ENCODE data around the gene GALNT7. TPM values are rescaled to one million over a fixed set of nuclear protein-coding genes. Genes with fewer than 3 reads are reported as not detected.

Gene GALNT7
- total and polyA plus RNA-seq, 2 of the 13 experiments (the other 11 are each of a cell fraction or from before 2014, with no cell fraction given): 0.08 to 0.13 TPM

- 0 out of 2 replicates have a peak, but pooled peaks have one; percentile 26 for TF ChIP-seq ZNF670 (CRISPR knock-in tag; IDR thresholded peaks at IDR 0.05; ENCODE audit: borderline replicate concordance)
- TF ChIP-seq ZNF333 (CRISPR knock-in tag; IDR thresholded peaks at IDR 0.05; ENCODE audit: borderline replicate concordance): no peak
- 0 out of 2 replicates have a peak, but pooled peaks have one; percentile 75 for TF ChIP-seq ZNF224 (CRISPR knock-in tag; IDR thresholded peaks at IDR 0.05)
- peak; percentile 90 for TF ChIP-seq YEATS4 (CRISPR knock-in tag; IDR thresholded peaks at IDR 0.05; ENCODE audit: borderline replicate concordance)
- TF ChIP-seq GMEB1 (CRISPR knock-in tag; IDR thresholded peaks at IDR 0.05; ENCODE audit: borderline replicate concordance): peak; percentile 71; the same call in 1 of the 2 replicates
- TF ChIP-seq ZNF414 (CRISPR knock-in tag; IDR thresholded peaks at IDR 0.05): no peak
- TF ChIP-seq ZMAT3 (CRISPR knock-in tag; conservative IDR thresholded peaks at IDR 0.05): 0 out of 2 replicates have a peak, but pooled peaks have one; percentile 41
- TF ChIP-seq PCBP1 (IDR thresholded peaks at IDR 0.05; ENCODE audit: borderline replicate concordance, low read depth, low read length): no peak
- TF ChIP-seq HMG20B (CRISPR knock-in tag; conservative IDR thresholded peaks at IDR 0.05): 0 out of 2 replicates have a peak, but pooled peaks have one; percentile 21
- no peak for TF ChIP-seq ZFP82 (CRISPR knock-in tag; IDR thresholded peaks at IDR 0.05; ENCODE audit: borderline replicate concordance)
- peak; percentile 95 for TF ChIP-seq POGK (CRISPR knock-in tag; conservative IDR thresholded peaks at IDR 0.05)
- no peak for TF ChIP-seq ZSCAN12 (CRISPR knock-in tag; IDR thresholded peaks at IDR 0.05)
- no peak for TF ChIP-seq ZNF326 (CRISPR knock-in tag; IDR thresholded peaks at IDR 0.05; ENCODE audit: borderline replicate concordance)
- TF ChIP-seq MLX (CRISPR knock-in tag; IDR thresholded peaks at IDR 0.05): no peak
- peak; percentile 55; the same call in 1 of the 2 replicates for TF ChIP-seq HDAC1 (CRISPR knock-in tag; IDR thresholded peaks at IDR 0.05)
- 0 out of 2 replicates have a peak, but pooled peaks have one; percentile 23 for TF ChIP-seq MTA3 (CRISPR knock-in tag; IDR thresholded peaks at IDR 0.05)
- TF ChIP-seq BCL6 (CRISPR knock-in tag; IDR thresholded peaks at IDR 0.05): no peak; the same call in 1 of the 2 replicates
- TF ChIP-seq ZNF30 (CRISPR knock-in tag; IDR thresholded peaks at IDR 0.05): no peak
- TF ChIP-seq ZNF564 (CRISPR knock-in tag; IDR thresholded peaks at IDR 0.05): no peak; the same call in 1 of the 2 replicates
- peak; percentile 68; the same call in 1 of the 2 replicates for TF ChIP-seq MEF2D (CRISPR knock-in tag; IDR thresholded peaks at IDR 0.05)
- TF ChIP-seq EEA1 (CRISPR knock-in tag; IDR thresholded peaks at IDR 0.05; ENCODE audit: borderline replicate concordance): 0 out of 2 replicates have a peak, but pooled peaks have one; percentile 74
- no peak for TF ChIP-seq SOX5 (CRISPR knock-in tag; IDR thresholded peaks at IDR 0.05; ENCODE audit: borderline replicate concordance)
Measured at GRCh38 chr4:173334085-173334890, 165.7 kb downstream of the GALNT7 start, which contains the start of gene HMGB2 (continued).

Measured in HepG2 (cell line).